Trophoblast cell (in vitro differentiated cells and primary cell): ENCODE results near the gene KRT23.
A peak's percentile ranks its signal among the peaks of the same experiment; 100 is the strongest.

ENCODE experiments used
- DNase-seq, 2 donors: peaks; one replicate each; pipeline ENCODE4 v3.0.0-alpha.2; 2016
- H2AFZ ChIP-seq: 2 replicates; pipeline ENCODE4 v1.6.1; 2013; ENCODE audit warnings: low read length, moderate library complexity, mild to moderate bottlenecking; ENCODE audit not compliant: insufficient read depth, poor library complexity
- H2AK5ac ChIP-seq: 2 replicates; pipeline ENCODE4 v1.6.1; 2013; ENCODE audit warnings: mild to moderate bottlenecking, low read length
- H2BK120ac ChIP-seq: 2 replicates; pipeline ENCODE4 v1.6.1; 2013; ENCODE audit warnings: low read length, mild to moderate bottlenecking, moderate library complexity; ENCODE audit not compliant: insufficient read depth, poor library complexity
- H2BK12ac ChIP-seq: 2 replicates; pipeline ENCODE4 v1.6.1; 2013; ENCODE audit warnings: mild to moderate bottlenecking, low read length, moderate library complexity
- H2BK5ac ChIP-seq: 2 replicates; pipeline ENCODE4 v1.6.1; 2013; ENCODE audit warnings: low read length, low read depth, moderate library complexity, mild to moderate bottlenecking; ENCODE audit not compliant: poor library complexity
- H3K14ac ChIP-seq: 2 replicates; pipeline ENCODE4 v1.6.1; 2013; ENCODE audit warnings: mild to moderate bottlenecking, low read length
- H3K18ac ChIP-seq: 2 replicates; pipeline ENCODE4 v1.6.1; 2013; ENCODE audit warnings: mild to moderate bottlenecking, low read length
- H3K23ac ChIP-seq: 2 replicates; pipeline ENCODE4 v1.6.1; 2013; ENCODE audit warnings: low read length
- H3K27ac ChIP-seq: 2 replicates; pipeline ENCODE4 v1.5.1; 2013; ENCODE audit warnings: low read depth, mild to moderate bottlenecking, inconsistent platforms, low read length, moderate library complexity
- H3K27me3 ChIP-seq: 2 replicates; pipeline ENCODE4 v1.6.1; 2013; ENCODE audit warnings: inconsistent platforms, mild to moderate bottlenecking, low read length, moderate library complexity; ENCODE audit not compliant: insufficient read depth
- H3K36me3 ChIP-seq, 2 experiments: 1 replicate in 1 of 2; 2 replicates in 1 of 2; pipeline ENCODE4 v1.6.1; 2013; ENCODE audit warnings: low read length in 2 of 2, mild to moderate bottlenecking in 2 of 2, moderate library complexity in 1 of 2; ENCODE audit not compliant: insufficient read depth in 2 of 2, control insufficient read depth in 1 of 2
- H3K4ac ChIP-seq: 2 replicates; pipeline ENCODE4 v1.6.1; 2013; ENCODE audit warnings: low read depth, mild to moderate bottlenecking, low read length, moderate library complexity
- H3K4me1 ChIP-seq, 2 experiments: 1 replicate in 1 of 2; 2 replicates in 1 of 2; pipeline ENCODE4 v1.6.1; 2013; ENCODE audit warnings: low read length in 2 of 2, mild to moderate bottlenecking in 2 of 2, moderate library complexity in 1 of 2; ENCODE audit not compliant: insufficient read depth in 2 of 2, control insufficient read depth in 1 of 2
- H3K4me2 ChIP-seq: 2 replicates; pipeline ENCODE4 v1.6.1; 2013; ENCODE audit warnings: inconsistent platforms, mild to moderate bottlenecking, low read length, moderate library complexity
- H3K4me3 ChIP-seq: 2 replicates; pipeline ENCODE4 v1.5.1; 2013; ENCODE audit warnings: mild to moderate bottlenecking, low read depth, low read length, inconsistent platforms
- H3K79me1 ChIP-seq: one replicate; pipeline ENCODE4 v1.6.1; 2013; ENCODE audit warnings: low read length
- H3K79me2 ChIP-seq: 2 replicates; pipeline ENCODE4 v1.6.1; 2013; ENCODE audit warnings: low read length, mild to moderate bottlenecking; ENCODE audit not compliant: control insufficient read depth, insufficient read depth, poor library complexity
- H3K9ac ChIP-seq: 2 replicates; pipeline ENCODE4 v1.6.1; 2013; ENCODE audit warnings: mild to moderate bottlenecking, low read length
- H3K9me3 ChIP-seq: 2 replicates; pipeline ENCODE4 v1.6.1; 2013; ENCODE audit warnings: low read depth, mild to moderate bottlenecking, control low read depth, inconsistent platforms, low read length; ENCODE audit not compliant: insufficient read depth
- H4K12ac ChIP-seq: 2 replicates; pipeline ENCODE4 v1.6.1; 2013; ENCODE audit warnings: low read depth, mild to moderate bottlenecking, low read length, moderate library complexity
- H4K8ac ChIP-seq: 2 replicates; pipeline ENCODE4 v1.6.1; 2013; ENCODE audit warnings: low read depth, mild to moderate bottlenecking, low read length, moderate library complexity
- H4K91ac ChIP-seq: one replicate; pipeline ENCODE4 v1.6.1; 2013; ENCODE audit warnings: low read depth, mild to moderate bottlenecking, low read length, moderate library complexity
- WGBS: extraction: QIAGEN DNeasy Blood & Tissue Kit; methylation state at CpG from one replicate; pipeline ENCODE4 v1.1.7; 2013; ENCODE audit warnings: missing lambda C conversion rate; ENCODE audit not compliant: insufficient read length, insufficient coverage; ENCODE audit errors: extremely low coverage; 5-methylcytosine and 5-hydroxymethylcytosine counted together

KRT23 gene

GRCh38 chr17:40974366-40974765, 36.9 kb upstream of the KRT23 start:
- Histone ChIP-seq H4K91ac (no peak overlapping the region), H3K18ac (no peak overlapping the region), H2BK120ac (no peak overlapping the region), H3K4me1 (peaks cover 4 to 7% of the 10 kb centered on the region in 2 experiments), H3K79me1 (peaks cover 3% of the 10 kb centered on the region), H3K4me2 (no peak overlapping the region), H3K36me3 (no peaks in the 10 kb centered on the region), H2BK5ac (no peak overlapping the region), H3K23ac (no peak overlapping the region), H3K14ac (no peak overlapping the region), H3K27ac (no peak overlapping the region), H3K4me3 (no peak overlapping the region), H3K4ac (no peak overlapping the region), H2BK12ac (no peak overlapping the region), H4K12ac (no peak overlapping the region), H3K9ac (no peak overlapping the region), H3K79me2 (no peaks in the 10 kb centered on the region), H3K9me3 (no peaks in the 10 kb centered on the region), H4K8ac (no peak overlapping the region), H2AK5ac (no peak overlapping the region), H3K27me3 (no peaks in the 10 kb centered on the region), H2AFZ (no peak overlapping the region)
- WGBS, result no CpG with 5 or more reads among the region's 3 CpGs
- DNase-seq, result no peak

- Histone ChIP-seq H3K79me2 (no peaks in the 10 kb centered on the region), H3K9me3 (no peaks in the 10 kb centered on the region), H4K8ac (no peak overlapping the region), H3K9ac (no peak overlapping the region), H3K4me1 (no peaks in the 10 kb centered on the region), H4K91ac (no peak overlapping the region), H3K23ac (no peak overlapping the region), H3K14ac (no peak overlapping the region), H2BK5ac (no peak overlapping the region), H4K12ac (no peak overlapping the region), H2BK120ac (no peak overlapping the region), H2AFZ (no peak overlapping the region), H3K4me3 (no peak overlapping the region), H2AK5ac (no peak overlapping the region), H3K27me3 (no peaks in the 10 kb centered on the region), H3K79me1 (no peaks in the 10 kb centered on the region), H3K4ac (no peak overlapping the region), H2BK12ac (no peak overlapping the region), H3K4me2 (no peak overlapping the region), H3K36me3 (no peaks in the 10 kb centered on the region), H3K18ac (no peak overlapping the region), H3K27ac (no peak overlapping the region)
- DNase-seq, result no peak
- no CpG with 5 or more reads among the region's 1 CpG for WGBS
Measured at GRCh38 chr17:40967582-40967981, 30.1 kb upstream of the KRT23 start.

GRCh38 chr17:40966848-40967247, 29.4 kb upstream of the KRT23 start, which contains the start of gene KRT39:
KRT39 (minus strand) TSS chr17:40966948; CDS start chr17:40966856, 92 bp downstream.
- no CpG with 5 or more reads among the region's 1 CpG for WGBS
- no peak within 1 kb of the TSS for H4K91ac ChIP-seq
- H3K23ac ChIP-seq, result no peak within 1 kb of the TSS
- no peaks in the 10 kb centered on the region for H3K79me2 ChIP-seq
- no peaks in the 10 kb centered on the region for H3K27me3 ChIP-seq
- H3K4me2 ChIP-seq, result no peak within 1 kb of the TSS
- no peak within 1 kb of the TSS for H2BK5ac ChIP-seq
- no peaks in the 10 kb centered on the region for H3K9me3 ChIP-seq
- DNase-seq, result no peak
- no peaks in the 10 kb centered on the region for H3K4me1 ChIP-seq
- H3K27ac ChIP-seq, result no peak within 1 kb of the TSS
- H2AFZ ChIP-seq, result no peak within 1 kb of the TSS
- no peak within 1 kb of the TSS for H3K9ac ChIP-seq
- no peak within 1 kb of the TSS for H3K14ac ChIP-seq
- no peak within 1 kb of the TSS for H3K4me3 ChIP-seq
- H3K4ac ChIP-seq, result no peak within 1 kb of the TSS
- no peak within 1 kb of the TSS for H3K18ac ChIP-seq
- no peak within 1 kb of the TSS for H2AK5ac ChIP-seq
- no peak within 1 kb of the TSS for H2BK120ac ChIP-seq
- H3K79me1 ChIP-seq, result no peaks in the 10 kb centered on the region
- no peak within 1 kb of the TSS for H4K12ac ChIP-seq
- H4K8ac ChIP-seq, result no peak within 1 kb of the TSS
- H3K36me3 ChIP-seq, result no peaks in the 10 kb centered on the region
- H2BK12ac ChIP-seq, result no peak within 1 kb of the TSS

GRCh38 chr17:40963838-40964237, 26.4 kb upstream of the KRT23 start:
- Histone ChIP-seq H3K9me3 (no peaks in the 10 kb centered on the region), H3K4me3 (no peak overlapping the region)

More at GRCh38 chr17:40963838-40964237, 26.4 kb upstream of the KRT23 start:
- H3K4me1 ChIP-seq, result peaks cover 0 to 5% of the 10 kb centered on the region in 2 experiments
- no peaks in the 10 kb centered on the region for H3K79me1 ChIP-seq
- H4K8ac ChIP-seq, result no peak overlapping the region
- no CpG with 5 or more reads among the region's 1 CpG for WGBS
- H3K23ac ChIP-seq, result no peak overlapping the region
- no peak overlapping the region for H4K91ac ChIP-seq
- H3K18ac ChIP-seq, result no peak overlapping the region
- H2BK12ac ChIP-seq, result no peak overlapping the region
- H3K4ac ChIP-seq, result no peak overlapping the region
- no peak overlapping the region for H2AFZ ChIP-seq
- H4K12ac ChIP-seq, result no peak overlapping the region
- H3K14ac ChIP-seq, result no peak overlapping the region
- H3K9ac ChIP-seq, result no peak overlapping the region
- H3K4me2 ChIP-seq, result no peak overlapping the region
- H3K36me3 ChIP-seq, result no peaks in the 10 kb centered on the region
- H2BK120ac ChIP-seq, result no peak overlapping the region
- DNase-seq, result peak in 1 of 2 donors; percentile 55
- no peaks in the 10 kb centered on the region for H3K27me3 ChIP-seq
- H3K27ac ChIP-seq, result no peak overlapping the region
- no peak overlapping the region for H2AK5ac ChIP-seq
- no peaks in the 10 kb centered on the region for H3K79me2 ChIP-seq
- H2BK5ac ChIP-seq, result no peak overlapping the region
